HG03064 (cell line): Measurements from ENCODE around the gene GIT1.
"Not testable (repeated sequence)": the region's sequence is repeated elsewhere in the genome, so short reads cannot be mapped to it uniquely, and the experiment has no call there.

Experiments used
- ATAC-seq: cut with Tn5 transposase; IDR thresholded peaks from one replicate; pipeline ENCODE4 v1.9.1; 2021; ENCODE audit warnings: low read depth; ENCODE audit not compliant: unreplicated experiment

The GIT1 gene

DNA sequence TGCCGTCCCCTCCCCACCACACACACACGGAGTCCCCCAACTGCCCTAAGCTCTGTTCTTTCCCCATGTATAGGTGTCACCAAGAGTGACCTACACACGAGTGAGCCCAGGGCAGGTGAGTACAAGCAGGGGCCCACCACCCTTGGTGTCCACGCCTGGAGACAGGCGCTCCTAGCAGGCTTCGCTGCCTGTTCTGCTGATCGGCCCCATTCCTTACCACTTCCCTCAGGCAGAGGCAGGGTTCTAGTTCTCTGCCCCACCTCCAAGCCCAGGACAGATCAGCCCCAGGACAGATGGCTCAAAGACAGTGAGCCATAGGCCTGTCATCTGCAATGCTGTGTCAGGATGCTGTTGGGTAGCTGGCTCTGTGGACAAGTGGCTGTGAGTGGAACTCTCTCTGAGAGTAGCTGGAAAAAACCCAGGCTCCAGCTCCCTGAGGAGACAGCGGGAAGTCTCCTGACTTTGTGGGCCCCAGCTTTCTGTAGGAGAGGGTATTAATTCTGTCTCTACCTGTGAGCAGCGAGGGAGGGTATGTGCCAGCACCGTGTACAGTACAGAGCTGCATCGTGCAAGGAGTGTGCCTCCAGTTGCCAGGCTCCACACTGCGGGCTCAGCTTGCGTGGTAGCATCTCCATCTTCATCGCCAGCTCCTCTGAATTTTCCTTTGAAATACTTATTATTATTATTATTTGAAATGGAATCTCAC, 20.1 kb downstream of the GIT1 start:
- ATAC-seq = no peak

GRCh38 chr17:29568331-29569244, 20.9 kb downstream of the GIT1 start, which contains the start of gene TP53I13:
TSS of gene TP53I13 (plus strand) at chr17:29568701. CDS start at chr17:29568759, 58 bp downstream.
- no peak for ATAC-seq

- no peak for ATAC-seq
Measured at GRCh38 chr17:29567554-29568330, 21.7 kb downstream of the GIT1 start.

GRCh38 chr17:29567304-29567553, 22.2 kb downstream of the GIT1 start:
- ATAC-seq = no peak

DNA sequence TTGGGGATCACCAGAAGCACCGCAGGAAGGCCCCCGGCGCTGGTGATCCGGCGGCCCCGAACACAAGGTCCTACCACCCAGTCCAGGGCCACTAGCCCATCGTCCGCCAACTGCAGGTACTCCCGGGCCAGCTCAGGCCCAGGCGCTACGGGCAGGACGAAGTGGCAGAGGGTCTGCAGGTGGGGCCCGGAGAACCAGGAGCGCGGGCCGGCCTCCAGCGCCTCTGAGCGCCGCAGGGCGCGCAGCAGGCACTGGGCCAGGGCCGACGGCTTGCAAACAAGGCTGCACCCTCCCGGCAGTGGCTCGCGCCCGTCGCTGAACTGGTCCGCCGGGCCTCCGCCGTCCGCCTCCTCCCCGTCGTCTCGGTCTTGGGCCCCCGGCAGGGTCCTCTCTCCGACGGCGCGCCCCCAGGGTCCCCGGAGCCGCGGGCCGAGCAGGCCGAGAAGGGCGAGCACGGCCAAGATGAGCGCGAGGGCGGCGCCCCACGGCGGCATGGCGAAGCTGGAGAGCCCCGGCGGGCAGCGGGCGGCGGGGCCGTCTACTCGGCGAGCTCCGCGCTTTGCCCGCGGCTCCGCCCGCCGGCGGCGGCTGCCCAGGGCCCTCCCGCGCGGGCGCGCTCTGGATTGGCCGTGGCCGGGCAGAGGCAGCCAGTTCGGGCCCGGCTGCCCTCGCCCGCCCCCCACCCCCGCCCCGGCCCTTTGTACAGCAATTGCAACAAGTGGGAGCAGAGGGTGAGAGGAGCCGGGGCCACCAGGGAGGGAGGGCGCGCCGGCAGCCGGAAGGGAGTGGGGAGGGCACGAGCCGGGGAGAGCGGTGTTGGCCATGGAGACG, 22.8 kb downstream of the GIT1 start, which contains the start of gene ABHD15:
Gene ABHD15, minus strand, starts transcription at position 565 of the 831 bp plus-strand sequence. Its CDS starts 71 bp downstream, at position 494.
- no peak for ATAC-seq

- ATAC-seq = no peak
Measured at GRCh38 chr17:29565643-29566472, 23.6 kb downstream of the GIT1 start.

- no peak for ATAC-seq
Measured at GRCh38 chr17:29563816-29564215, 25.6 kb downstream of the GIT1 start.

DNA sequence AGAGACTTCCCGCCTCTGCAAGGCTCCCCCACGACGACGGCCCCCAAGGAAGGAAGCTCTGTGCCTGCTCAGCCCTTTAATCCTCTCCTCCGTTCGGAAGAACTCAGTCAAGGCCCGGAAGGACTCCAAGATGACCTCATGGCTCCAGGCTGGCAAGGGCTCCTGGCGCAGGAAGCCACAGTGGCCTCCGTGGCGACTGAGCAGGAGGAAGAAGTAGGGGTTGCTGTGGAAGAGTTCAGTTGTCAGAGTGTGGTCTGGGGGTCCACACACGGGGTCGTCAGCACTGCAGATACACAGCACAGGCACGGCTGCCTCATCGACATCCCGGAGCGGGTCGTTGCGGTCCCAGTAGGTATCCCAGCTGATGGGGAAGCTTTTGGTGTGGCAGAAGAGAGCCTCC, 26.8 kb downstream of the GIT1 start:
- ATAC-seq = no peak

GRCh38 chr17:29561554-29562517, 27.6 kb downstream of the GIT1 start:
- no peak for ATAC-seq

DNA sequence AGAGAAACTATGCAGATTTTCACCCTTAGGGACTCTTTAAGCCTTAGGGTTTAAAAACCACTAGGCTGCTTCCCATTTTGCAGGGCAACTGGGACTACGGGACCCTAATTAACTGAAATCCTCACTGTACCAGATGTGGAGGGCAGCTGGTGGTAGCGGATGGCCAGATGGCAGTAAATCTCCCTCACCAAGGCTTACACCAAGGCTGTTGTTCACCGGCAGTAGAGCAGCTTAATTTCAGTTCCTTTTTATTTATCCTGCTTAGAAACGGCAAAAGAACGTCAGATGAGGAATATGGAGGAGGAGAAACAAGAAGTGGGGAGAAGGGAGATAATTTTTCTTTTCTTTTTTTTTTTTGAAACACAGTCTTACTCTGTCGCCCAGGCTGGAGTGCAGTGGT, 29.1 kb downstream of the GIT1 start:
- no peak for ATAC-seq

DNA sequence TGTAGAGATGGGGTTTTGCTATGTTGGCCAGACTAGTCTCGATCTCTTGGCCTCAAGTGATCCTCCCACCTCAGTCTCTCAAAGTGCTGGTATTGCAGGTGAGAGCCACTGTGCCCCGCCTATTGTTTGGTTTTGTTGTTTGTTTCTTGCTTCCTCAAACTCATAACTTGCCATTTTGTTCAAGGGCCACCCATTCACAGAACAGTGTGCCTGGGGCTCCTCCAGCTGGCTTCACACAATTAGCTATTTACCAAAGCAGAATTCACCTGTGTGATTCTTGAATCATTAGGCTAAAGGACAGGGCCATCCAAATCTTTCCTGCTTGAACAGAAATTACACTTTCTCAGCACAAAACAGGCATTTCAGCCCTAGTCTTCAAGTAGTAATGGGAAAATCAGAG, 29.8 kb downstream of the GIT1 start:
- ATAC-seq = no peak

DNA sequence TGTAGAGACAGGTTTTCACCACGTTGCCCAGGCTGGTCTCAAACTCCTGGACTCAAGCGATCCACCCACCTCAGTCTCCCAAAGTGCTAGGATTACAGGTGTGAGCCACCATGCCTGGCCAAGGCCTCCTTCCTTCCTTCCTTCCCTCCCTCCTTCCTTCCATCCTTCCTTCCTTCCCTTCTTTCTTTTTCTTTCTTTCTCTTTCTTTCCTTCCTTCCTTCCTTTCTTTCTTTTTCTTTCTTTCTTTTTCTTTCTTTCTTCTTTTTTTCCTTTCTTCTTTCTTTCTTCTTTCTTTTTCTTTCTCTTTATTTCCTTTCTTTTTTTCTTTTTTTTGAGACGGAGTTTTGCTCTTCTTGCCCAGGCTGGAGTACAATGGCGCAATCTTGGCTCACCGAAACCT, 31.3 kb downstream of the GIT1 start:
- not testable (repeated sequence) for ATAC-seq

DNA sequence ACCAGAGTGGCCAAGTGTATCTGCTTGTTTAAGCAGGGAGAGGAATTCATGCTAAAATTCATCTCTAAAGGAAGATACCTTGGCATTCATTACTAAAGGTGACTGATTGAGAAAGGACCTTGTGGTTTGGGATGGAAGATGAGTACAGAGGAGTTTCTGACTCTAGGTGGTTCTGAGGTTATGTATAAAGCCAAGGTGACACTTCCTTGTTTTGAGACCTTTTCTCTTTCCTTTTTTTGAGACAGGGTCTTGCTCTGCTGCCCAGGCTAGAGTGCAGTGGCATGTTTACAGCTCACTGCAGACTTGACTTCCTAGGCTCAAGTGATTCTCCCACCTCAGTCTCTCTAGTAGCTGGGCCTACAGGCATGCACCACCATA, 31.7 kb downstream of the GIT1 start:
- no peak for ATAC-seq

DNA sequence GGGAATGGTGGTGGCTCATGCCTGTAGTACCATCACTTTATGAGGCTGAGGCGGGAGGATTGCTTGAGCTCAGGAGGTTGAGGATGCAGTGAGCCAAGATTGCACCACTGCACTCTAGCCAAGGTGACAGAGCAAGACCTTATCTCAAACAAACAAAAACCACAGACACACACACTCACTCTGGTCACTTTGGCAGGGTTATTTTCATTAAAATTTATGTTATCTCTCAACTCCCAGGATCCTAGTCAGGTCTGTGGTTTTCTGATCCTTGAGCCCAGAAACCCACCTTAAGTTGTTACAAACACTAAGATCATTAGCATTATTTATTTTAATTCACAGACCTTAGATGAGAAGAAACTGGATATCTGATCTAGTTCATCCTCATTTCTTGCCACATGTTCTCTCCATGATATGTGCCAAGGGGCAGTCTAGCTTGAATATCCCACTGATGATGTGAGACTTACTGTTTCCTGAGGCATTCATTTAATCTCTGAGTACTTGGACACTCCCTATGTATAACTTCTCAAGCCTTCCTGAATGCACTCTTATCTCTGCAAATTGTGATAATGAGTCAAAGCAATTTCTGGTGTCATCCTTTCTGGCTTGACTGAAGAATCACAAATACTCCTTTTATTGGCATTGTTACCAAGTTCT, 32.2 kb downstream of the GIT1 start:
- ATAC-seq = no peak

DNA sequence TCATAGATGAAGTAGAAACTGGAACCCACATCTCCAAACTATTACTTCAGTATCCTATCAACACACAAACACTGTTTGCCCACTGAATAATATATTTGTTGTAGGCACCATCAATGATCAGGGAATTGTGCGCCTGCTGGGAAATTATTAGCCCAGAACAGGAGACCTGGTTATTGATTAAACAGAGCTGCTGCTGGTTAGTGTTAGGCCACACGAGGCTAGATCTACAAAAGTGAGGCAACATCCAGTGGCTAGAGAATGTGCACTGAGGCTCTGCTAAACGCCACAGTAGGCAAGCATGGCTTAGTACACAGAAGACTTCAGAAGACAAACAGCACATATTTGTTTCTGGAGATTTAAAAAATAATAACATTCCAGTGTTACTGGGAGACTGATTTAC, 33.6 kb downstream of the GIT1 start:
- no peak for ATAC-seq

DNA sequence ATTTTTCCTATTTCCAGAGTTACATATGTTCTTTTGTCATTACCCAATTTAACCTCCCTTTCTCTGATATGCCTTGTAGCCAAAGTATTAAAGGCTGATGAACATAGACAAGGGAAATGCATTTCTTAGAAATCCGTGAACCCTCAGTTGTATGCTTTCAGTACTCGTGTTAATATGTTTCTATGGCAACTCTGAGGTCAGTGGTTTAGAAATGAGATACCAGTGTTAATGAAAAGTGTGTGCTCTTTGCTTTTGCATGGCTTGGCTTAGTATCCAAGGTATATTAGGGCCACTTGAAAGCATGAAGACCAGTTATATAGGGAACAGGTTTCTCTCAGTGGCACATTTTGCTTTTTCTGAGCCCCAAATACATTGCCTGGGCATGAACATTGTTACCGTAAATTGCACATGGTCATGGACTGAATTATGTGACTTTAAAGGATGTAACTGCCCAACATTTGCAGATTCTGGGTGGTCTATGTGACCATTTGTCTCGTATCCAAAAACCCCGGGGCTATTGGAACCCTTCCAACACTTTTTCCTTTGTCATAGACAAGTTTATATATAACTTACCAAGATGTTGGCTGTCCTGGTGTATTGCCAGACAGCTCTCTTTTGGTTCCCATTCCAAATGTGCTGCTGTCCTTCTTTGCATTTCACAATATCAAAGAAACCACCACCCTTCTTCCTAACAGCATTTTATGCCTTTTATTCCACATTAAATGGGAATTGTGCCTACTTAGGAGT, 40.1 kb downstream of the GIT1 start:
- no peak for ATAC-seq

- ATAC-seq = no peak
Measured at GRCh38 chr17:29546830-29547229, 42.6 kb downstream of the GIT1 start.
